ENCODE results near the gene CIZ1. TPM values are rescaled to one million over a fixed set of nuclear protein-coding genes. Genes with fewer than 3 reads are reported as not detected.
A peak's percentile ranks its signal among the peaks of the same experiment; 100 is the strongest.

CIZ1 gene
- total and polyA plus RNA-seq, 9 of the 15 experiments (the other 6 are each of a cell fraction or from before 2014, with no cell fraction given), result 6.6 to 329 (median 87.8) TPM

DNA sequence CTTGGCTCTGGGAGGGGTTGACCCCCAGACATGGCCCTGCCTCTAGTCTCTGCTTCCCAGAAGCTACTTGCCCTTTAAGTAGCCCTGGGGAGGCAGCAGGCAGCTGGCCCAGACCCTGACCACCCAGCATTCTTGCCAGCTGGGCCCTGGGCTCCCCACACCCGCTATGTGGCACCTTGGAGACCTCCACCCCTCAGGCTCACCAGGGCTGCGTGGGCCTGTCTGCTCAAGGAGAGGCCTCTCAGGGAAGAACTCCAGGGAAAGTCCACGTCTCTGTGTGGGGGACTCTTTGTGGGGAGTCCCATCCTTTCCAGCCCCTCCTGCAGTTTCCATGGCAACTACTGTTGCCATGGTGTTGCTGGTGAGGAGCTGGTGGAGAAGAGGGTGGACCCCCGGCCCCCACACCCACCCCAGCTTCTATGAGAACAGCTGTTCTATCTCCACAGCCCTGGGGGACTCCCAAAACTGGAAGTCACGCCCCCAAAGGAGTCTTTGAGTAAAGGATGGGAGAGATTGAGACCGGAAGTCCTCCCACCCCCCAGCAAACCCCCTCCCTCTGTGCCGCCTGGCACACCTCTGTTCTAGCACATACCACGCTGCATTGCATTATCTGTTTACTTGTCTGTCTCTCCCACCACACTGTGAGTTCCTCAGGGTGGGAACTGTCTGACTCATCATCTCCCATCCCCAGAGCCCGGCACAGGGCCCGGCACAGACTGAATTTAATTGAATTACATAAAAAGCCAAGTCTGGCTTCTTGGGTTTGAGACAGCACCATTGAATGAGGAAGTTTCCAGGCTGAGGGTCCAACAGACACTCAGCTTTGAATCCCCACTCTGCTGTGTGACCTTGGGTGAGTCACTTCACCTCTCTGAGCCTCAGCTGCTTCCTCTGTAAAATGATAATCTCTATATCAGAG is 24.4 kb upstream of the CIZ1 start (continued):
- TF ChIP-seq, protein P1, sequence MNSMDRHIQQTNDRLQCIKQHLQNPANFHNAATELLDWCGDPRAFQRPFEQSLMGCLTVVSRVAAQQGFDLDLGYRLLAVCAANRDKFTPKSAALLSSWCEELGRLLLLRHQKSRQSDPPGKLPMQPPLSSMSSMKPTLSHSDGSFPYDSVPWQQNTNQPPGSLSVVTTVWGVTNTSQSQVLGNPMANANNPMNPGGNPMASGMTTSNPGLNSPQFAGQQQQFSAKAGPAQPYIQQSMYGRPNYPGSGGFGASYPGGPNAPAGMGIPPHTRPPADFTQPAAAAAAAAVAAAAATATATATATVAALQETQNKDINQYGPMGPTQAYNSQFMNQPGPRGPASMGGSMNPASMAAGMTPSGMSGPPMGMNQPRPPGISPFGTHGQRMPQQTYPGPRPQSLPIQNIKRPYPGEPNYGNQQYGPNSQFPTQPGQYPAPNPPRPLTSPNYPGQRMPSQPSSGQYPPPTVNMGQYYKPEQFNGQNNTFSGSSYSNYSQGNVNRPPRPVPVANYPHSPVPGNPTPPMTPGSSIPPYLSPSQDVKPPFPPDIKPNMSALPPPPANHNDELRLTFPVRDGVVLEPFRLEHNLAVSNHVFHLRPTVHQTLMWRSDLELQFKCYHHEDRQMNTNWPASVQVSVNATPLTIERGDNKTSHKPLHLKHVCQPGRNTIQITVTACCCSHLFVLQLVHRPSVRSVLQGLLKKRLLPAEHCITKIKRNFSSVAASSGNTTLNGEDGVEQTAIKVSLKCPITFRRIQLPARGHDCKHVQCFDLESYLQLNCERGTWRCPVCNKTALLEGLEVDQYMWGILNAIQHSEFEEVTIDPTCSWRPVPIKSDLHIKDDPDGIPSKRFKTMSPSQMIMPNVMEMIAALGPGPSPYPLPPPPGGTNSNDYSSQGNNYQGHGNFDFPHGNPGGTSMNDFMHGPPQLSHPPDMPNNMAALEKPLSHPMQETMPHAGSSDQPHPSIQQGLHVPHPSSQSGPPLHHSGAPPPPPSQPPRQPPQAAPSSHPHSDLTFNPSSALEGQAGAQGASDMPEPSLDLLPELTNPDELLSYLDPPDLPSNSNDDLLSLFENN (IDR thresholded peaks at IDR 0.05; ENCODE audit: low read depth in 2 of 2, low read length in 2 of 2), result 0 out of 4 replicates have a peak, but pooled peaks of 1 of the 2 experiments have one; percentile 50
- peak in 1 of 2 experiments; percentile 35; a peak in 1 of 4 replicates for TF ChIP-seq HDAC1 (IDR thresholded peaks at IDR 0.05)
- TF ChIP-seq JUN (IDR thresholded peaks at IDR 0.05; ENCODE audit: borderline replicate concordance, low read depth, low read length), result 0 out of 2 replicates have a peak, but pooled peaks have one; percentile 46
- no peak for TF ChIP-seq JUN (CRISPR knock-in tag; IDR thresholded peaks at IDR 0.05; ENCODE audit: borderline replicate concordance)
- TF ChIP-seq BCOR (IDR thresholded peaks at IDR 0.05), result peak; percentile 98
- TF ChIP-seq HDAC2 (IDR thresholded peaks at IDR 0.05), result peak; percentile 94
- peak; percentile 66 to 84; a peak in 3 of 4 replicates for TF ChIP-seq RCOR1 (IDR thresholded peaks at IDR 0.05; ENCODE audit: borderline replicate concordance in 1 of 2, low read depth in 2 of 2, low read length in 2 of 2)
- no peak for TF ChIP-seq SMAD4 (CRISPR knock-in tag; conservative IDR thresholded peaks at IDR 0.05)
- peak; percentile 96 for TF ChIP-seq SMARCA5 (IDR thresholded peaks at IDR 0.05)
- 0 out of 2 replicates have a peak, but pooled peaks have one; percentile 20 for TF ChIP-seq TRIM28 (IDR thresholded peaks at IDR 0.05)
- TF ChIP-seq ZFPM2 (CRISPR knock-in tag; IDR thresholded peaks at IDR 0.05), result no peak

All from K562 (cell line).